BJ (cell line): ENCODE data around the gene RNF146. TPM values are rescaled to one million over a fixed set of nuclear protein-coding genes. Genes with fewer than 3 reads are reported as not detected.

Experiments
- CTCF ChIA-PET: fragments of 350-600 bp; formaldehyde crosslinking; extraction: SDS; loops from one replicate; lab custom pipeline; 2021; ENCODE audit warnings: antibody characterized with exemption, inconsistent platforms; lab: Yijun Ruan, JAX
- POLR2A ChIA-PET: fragments of 300-600 bp; sonication (Branson Sonifier 250); formaldehyde crosslinking; extraction: SDS; loops from one replicate; lab custom pipeline; 2021; ENCODE audit warnings: antibody characterized with exemption; lab: Charles Lee
- DNase-seq: peaks from one replicate; pipeline ENCODE4 v3.0.0-alpha.2; 2011; ENCODE audit warnings: low read depth
- H3K27me3 ChIP-seq: 2 replicates; pipeline ENCODE4 v1.6.0; 2011; ENCODE audit warnings: low read length; ENCODE audit not compliant: control insufficient read depth, insufficient read depth
- H3K36me3 ChIP-seq: 2 replicates; pipeline ENCODE4 v1.5.1; 2011; ENCODE audit warnings: low read length; ENCODE audit not compliant: control insufficient read depth, insufficient read depth
- H3K4me3 ChIP-seq: 2 replicates; pipeline ENCODE4 v1.5.1; 2011; ENCODE audit warnings: low read depth, mild to moderate bottlenecking, control low read depth, low read length
- CTCF ChIP-seq: IDR thresholded peaks from 2 replicates; pipeline ENCODE4 v1.5.1; 2011; ENCODE audit warnings: low read depth, mild to moderate bottlenecking, control low read depth, inconsistent platforms, low read length, moderate library complexity; ENCODE audit not compliant: insufficient read depth
- polyA plus RNA-seq: library from polyadenylated mRNA; depleted of rRNA; stranded (reverse); fragments of >200 nt; gene quantifications from 2 replicates; pipeline ENCODE4 v1.2.3, GENCODE V29; 2011

RNF146 gene
- polyA plus RNA-seq, 1 experiment = 36.2 TPM

DNA sequence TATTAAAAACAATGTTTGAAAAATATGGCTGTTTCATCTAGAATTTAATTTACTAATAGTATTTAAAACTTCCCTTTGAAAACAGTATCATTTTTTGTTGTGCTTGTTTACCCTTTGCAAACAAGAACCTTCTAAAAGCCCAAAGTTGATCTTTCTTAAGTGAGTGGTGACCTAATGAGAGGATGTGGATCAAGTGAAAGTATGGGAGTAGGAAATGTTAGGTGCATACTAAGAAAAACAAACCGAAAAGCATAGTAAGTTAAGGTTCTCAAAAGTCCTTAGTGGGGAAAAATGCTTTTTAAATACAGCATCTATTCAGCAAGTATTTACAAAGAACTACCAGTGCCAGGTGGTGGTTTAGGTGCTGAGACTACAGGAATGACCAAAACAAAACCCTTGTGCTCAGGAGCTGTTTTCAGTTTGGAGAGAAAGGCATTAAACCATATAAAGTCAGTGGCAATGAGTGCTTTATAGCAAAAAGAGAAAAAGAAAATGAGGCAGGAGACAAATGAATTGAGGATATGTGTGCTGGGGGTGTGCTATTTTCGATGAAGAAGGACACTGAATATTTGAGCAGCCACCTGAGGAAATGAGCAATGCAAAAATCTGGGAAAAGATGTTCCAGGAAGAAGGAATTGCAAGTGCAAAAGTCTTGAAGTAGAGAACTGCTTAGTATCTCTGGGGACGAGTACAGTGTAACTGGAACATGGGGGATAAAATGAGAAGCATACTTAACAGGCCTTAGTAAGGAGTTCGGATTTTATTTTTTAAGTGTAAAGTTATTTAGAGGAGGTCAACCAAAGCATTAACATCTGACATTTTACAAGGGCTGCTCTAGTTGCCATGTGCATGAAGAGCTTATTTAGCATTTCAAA lies 24.0 kb downstream of the RNF146 start:
- ChIA-PET CTCF (interaction anchor here (0.6 to 1.8 kb wide), 3 partner anchors 10 to 1211 kb away, joined by 4 to 6 read pairs (median 5); partner anchors contain the start of gene RNF146), POLR2A (interaction anchor here (0.6 kb wide), 1 partner anchor 248 kb away, joined by 4 read pairs; no protein-coding TSS in a partner anchor)
- TF ChIP-seq CTCF = no peak
- Histone ChIP-seq H3K27me3 (no peaks in the 10 kb centered on the region), H3K4me3 (no peak overlapping the region), H3K36me3 (peaks cover 12% of the 10 kb centered on the region)
- no peak for DNase-seq

DNA sequence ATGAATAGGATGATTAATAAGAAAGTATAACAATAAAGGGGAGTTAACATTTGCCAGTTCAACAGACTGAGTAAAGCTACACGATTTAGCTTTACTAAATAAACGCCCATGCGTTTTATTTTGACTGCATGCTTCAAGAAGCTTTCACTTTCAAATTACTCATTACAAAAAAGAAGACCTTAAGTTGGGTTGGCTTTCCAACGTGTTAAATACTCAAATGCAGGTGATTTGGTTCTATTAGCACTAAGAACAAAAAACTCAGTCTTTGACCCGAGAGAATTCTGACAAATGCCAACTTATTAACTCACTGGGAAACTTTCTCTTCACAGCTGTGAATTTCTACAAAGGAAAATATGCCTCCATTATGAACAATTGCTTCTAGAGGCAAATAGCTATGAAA lies 24.8 kb downstream of the RNF146 start:
- DNase-seq = no peak
- TF ChIP-seq CTCF = no peak
- H3K36me3 ChIP-seq = peaks cover 11% of the 10 kb centered on the region
- POLR2A ChIA-PET = no interaction called here
- H3K27me3 ChIP-seq = no peaks in the 10 kb centered on the region
- CTCF ChIA-PET = interaction anchor here (1.3 kb wide), 2 partner anchors 10 to 29 kb away, joined by 3 to 4 read pairs; no protein-coding TSS in a partner anchor
- H3K4me3 ChIP-seq = no peak overlapping the region

GRCh38 chr6:127297502-127298070 lies 30.9 kb downstream of the RNF146 start:
- Histone ChIP-seq H3K27me3 (no peaks in the 10 kb centered on the region), H3K4me3 (no peak overlapping the region), H3K36me3 (no peaks in the 10 kb centered on the region; the same call in 1 of the 2 replicates)
- no peak for DNase-seq
- POLR2A ChIA-PET = no interaction called here
- TF ChIP-seq CTCF = no peak
- CTCF ChIA-PET = interaction anchor here (0.6 to 1.9 kb wide), 3 partner anchors 11 to 166 kb away, joined by 3 to 5 read pairs (median 5); partner anchors contain the start of gene RNF146

- no peaks in the 10 kb centered on the region; the same call in 1 of the 2 replicates for H3K36me3 ChIP-seq
- H3K4me3 ChIP-seq = no peak overlapping the region
- no peak for TF ChIP-seq CTCF
- POLR2A ChIA-PET = no interaction called here
- no peak for DNase-seq
- CTCF ChIA-PET = interaction anchor here (1.3 kb wide), 1 partner anchor 166 kb away, joined by 5 read pairs; no protein-coding TSS in a partner anchor
- H3K27me3 ChIP-seq = no peaks in the 10 kb centered on the region
These were observed 31.8 kb downstream of the RNF146 start for GRCh38 chr6:127298475-127298874.
